Stomach (tissue), 9 donors: Measurements from ENCODE around the gene REXO1. TPM values are rescaled to one million over a fixed set of nuclear protein-coding genes. Genes with fewer than 3 reads are reported as not detected.
A peak's percentile ranks its signal among the peaks of the same experiment; 100 is the strongest.

Experiments used
- DNase-seq, 2 donors: peaks; one replicate each; pipeline versions ENCODE4 v3.0.0 to v3.0.0-alpha.2; 2013 to 2019
- H3K27ac ChIP-seq, 5 donors: fragments of 200-600 bp in 4 of 5; sonication (generic) in 4 of 5; one replicate each; pipeline ENCODE4 v1.5.1; 2013 to 2019; ENCODE audit warnings: mild to moderate bottlenecking in 1 of 5, moderate library complexity in 1 of 5
- H3K27me3 ChIP-seq, 3 donors: fragments of 200-600 bp; sonication (generic); one replicate each; pipeline ENCODE4 v1.5.1; 2017 to 2019; ENCODE audit warnings: mixed run types in 1 of 3
- H3K36me3 ChIP-seq, 4 donors: fragments of 200-600 bp; sonication (generic); 1 replicate in 3 of 4; 2 replicates in 1 of 4; pipeline ENCODE4 v1.5.1; 2016 to 2019
- H3K4me1 ChIP-seq, 4 donors: fragments of 200-600 bp; sonication (generic); one replicate each; pipeline ENCODE4 v1.5.1; 2016 to 2019
- H3K4me3 ChIP-seq, 4 donors: fragments of 200-600 bp; sonication (generic) in 3 of 4; one replicate each; pipeline ENCODE4 v1.5.1; 2016 to 2019; ENCODE audit warnings: mild to moderate bottlenecking in 1 of 4
- H3K9me3 ChIP-seq, 4 donors: fragments of 200-600 bp; sonication (generic); one replicate each; pipeline ENCODE4 v1.5.1; 2016 to 2019
- CTCF ChIP-seq, 7 experiments: fragments of 450-650 bp in 4 of 7; fragments of 200-600 bp in 3 of 7; sonication (generic) in 3 of 7; IDR thresholded peaks; one replicate each; pipeline ENCODE4 v1.5.1; 2016 to 2019; ENCODE audit warnings: antibody characterized with exemption in 7 of 7, control low read depth in 2 of 7, mild to moderate bottlenecking in 1 of 7
- EP300 ChIP-seq: sonication (generic); formaldehyde crosslinking; IDR thresholded peaks from one replicate; pipeline ENCODE4 v1.6.1; 2017; ENCODE audit warnings: antibody characterized with exemption
- POLR2A ChIP-seq, 4 donors: fragments of 450-650 bp; IDR thresholded peaks; one replicate each; pipeline ENCODE4 v1.6.1; 2016; ENCODE audit warnings: antibody characterized with exemption in 4 of 4, control low read depth in 2 of 4, mild to moderate bottlenecking in 1 of 4, moderate library complexity in 1 of 4
- POLR2AphosphoS5 ChIP-seq, 3 donors: sonication (generic); formaldehyde crosslinking; IDR thresholded peaks; one replicate each; pipeline ENCODE4 v1.6.1; 2016; ENCODE audit warnings: antibody characterized with exemption in 3 of 3
- WGBS, 5 donors: extraction: QIAGEN DNeasy Blood & Tissue Kit in 3 of 5; methylation state at CpG; one replicate each; pipeline versions ENCODE4 v1.1.5 to v1.1.7; 2013 to 2018; 5-methylcytosine and 5-hydroxymethylcytosine counted together
- intact Hi-C: fragments of 100-400 bp; cut with DNase I; formaldehyde crosslinking; loops from one replicate; pipeline ENCODE4 v1.15.1; 2023; ENCODE audit warnings: low total_unique reads
- polyA plus RNA-seq, 3 donors: library from polyadenylated mRNA; stranded (reverse); fragments of 200-250 nt; gene quantifications; one replicate each; pipeline ENCODE4 v1.2.3, GENCODE V29; 2013
- total RNA-seq, 5 donors: library from RNA; depleted of rRNA; stranded (reverse); fragments of >200 nt; gene quantifications; one replicate each; pipeline versions ENCODE4 v1.1.0 to v1.2.3, GENCODE V29; 2014 to 2016
- donor health status: healthy with polysubstance abuse.
- donor health status: Bipolar disorder and iron deficiency.
- donor health status: healthy.

REXO1 gene
- total and polyA plus RNA-seq, 8 donors = 10.1 to 164 (median 15.6) TPM

- peak; percentile 79 to 83 for DNase-seq
- WGBS, 5 donors = 8 to 15% (median 12%) methylated on average over 10 to 13 of the region's 13 CpGs
- peaks cover 12 to 20% (median 20%) of the 10 kb centered on the region in 4 donors for H3K36me3 ChIP-seq
- H3K9me3 ChIP-seq = no peaks in the 10 kb centered on the region
- peak overlapping the region; percentile 51 to 64 (median 60) for H3K4me3 ChIP-seq
- H3K27me3 ChIP-seq = no peaks in the 10 kb centered on the region
- intact Hi-C loops = no loop called here
- peak overlapping the region; percentile 7 to 87 (median 70) for H3K27ac ChIP-seq
- H3K4me1 ChIP-seq = peaks cover 19 to 28% (median 23%) of the 10 kb centered on the region in 4 donors
- TF ChIP-seq POLR2AphosphoS5 (IDR thresholded peaks at IDR 0.05) (peak in 1 of 3 donors; percentile 72), EP300 (no peak)
Observed at GRCh38 chr19:1811472-1811894, 36.8 kb downstream of the REXO1 start.

GRCh38 chr19:1810439-1811160 lies 37.7 kb downstream of the REXO1 start:
- no peaks in the 10 kb centered on the region for H3K9me3 ChIP-seq
- H3K4me1 ChIP-seq = peaks cover 19 to 28% (median 23%) of the 10 kb centered on the region in 4 donors
- no peaks in the 10 kb centered on the region for H3K27me3 ChIP-seq
- peak overlapping the region in 2 of 5 donors; percentile 33 to 80 for H3K27ac ChIP-seq
- H3K36me3 ChIP-seq = peaks cover 3 to 11% (median 11%) of the 10 kb centered on the region in 4 donors
- WGBS, 5 donors = 80 to 86% (median 84%) methylated on average over 18 to 19 of the region's 19 CpGs
- DNase-seq = no peak
- intact Hi-C loops = no loop called here
- no peak overlapping the region for H3K4me3 ChIP-seq
- TF ChIP-seq POLR2A (IDR thresholded peaks at IDR 0.05) = no peak
- TF ChIP-seq EP300 = no peak
- no peak for TF ChIP-seq POLR2AphosphoS5 (IDR thresholded peaks at IDR 0.05)
- no peak for TF ChIP-seq CTCF (IDR thresholded peaks at IDR 0.05)

GRCh38 chr19:1809678-1810077 lies 38.6 kb downstream of the REXO1 start:
- Histone ChIP-seq H3K9me3 (no peaks in the 10 kb centered on the region), H3K36me3 (peaks cover 0 to 2% (median 2%) of the 10 kb centered on the region in 4 donors), H3K4me1 (peaks cover 19 to 28% (median 23%) of the 10 kb centered on the region in 4 donors), H3K27me3 (no peaks in the 10 kb centered on the region), H3K4me3 (no peak overlapping the region), H3K27ac (no peak overlapping the region)
- DNase-seq = no peak
- intact Hi-C loops = no loop called here
- no peak for TF ChIP-seq POLR2A (IDR thresholded peaks at IDR 0.05)
- TF ChIP-seq POLR2AphosphoS5 (IDR thresholded peaks at IDR 0.05) = no peak
- no peak for TF ChIP-seq EP300
- no peak for TF ChIP-seq CTCF (IDR thresholded peaks at IDR 0.05)
- 70 to 80% (median 73%) methylated on average over 9 to 18 of the region's 18 CpGs for WGBS, 5 donors

- Histone ChIP-seq H3K36me3 (no peaks in the 10 kb centered on the region), H3K27me3 (no peaks in the 10 kb centered on the region), H3K27ac (no peak overlapping the region), H3K4me1 (peaks cover 17 to 22% (median 19%) of the 10 kb centered on the region in 4 donors), H3K4me3 (no peak overlapping the region), H3K9me3 (no peaks in the 10 kb centered on the region)
- WGBS, 5 donors = 68 to 93% (median 84%) methylated on average over 2 of the region's 2 CpGs
- no peak for TF ChIP-seq POLR2AphosphoS5 (IDR thresholded peaks at IDR 0.05)
- TF ChIP-seq EP300 = no peak
- TF ChIP-seq CTCF (IDR thresholded peaks at IDR 0.05) = no peak
- no peak for TF ChIP-seq POLR2A (IDR thresholded peaks at IDR 0.05)
- intact Hi-C loops = no loop called here
- DNase-seq = no peak
Observed at GRCh38 chr19:1808395-1808731, 39.9 kb downstream of the REXO1 start.
